Cortex of kidney (tissue), 1 donor: ENCODE measurements around the gene TEN1.

ENCODE experiments used
- DNase-seq: peaks from one replicate; lab custom pipeline; 2025; lab: John Stamatoyannopoulos, UW

The TEN1 gene

DNA sequence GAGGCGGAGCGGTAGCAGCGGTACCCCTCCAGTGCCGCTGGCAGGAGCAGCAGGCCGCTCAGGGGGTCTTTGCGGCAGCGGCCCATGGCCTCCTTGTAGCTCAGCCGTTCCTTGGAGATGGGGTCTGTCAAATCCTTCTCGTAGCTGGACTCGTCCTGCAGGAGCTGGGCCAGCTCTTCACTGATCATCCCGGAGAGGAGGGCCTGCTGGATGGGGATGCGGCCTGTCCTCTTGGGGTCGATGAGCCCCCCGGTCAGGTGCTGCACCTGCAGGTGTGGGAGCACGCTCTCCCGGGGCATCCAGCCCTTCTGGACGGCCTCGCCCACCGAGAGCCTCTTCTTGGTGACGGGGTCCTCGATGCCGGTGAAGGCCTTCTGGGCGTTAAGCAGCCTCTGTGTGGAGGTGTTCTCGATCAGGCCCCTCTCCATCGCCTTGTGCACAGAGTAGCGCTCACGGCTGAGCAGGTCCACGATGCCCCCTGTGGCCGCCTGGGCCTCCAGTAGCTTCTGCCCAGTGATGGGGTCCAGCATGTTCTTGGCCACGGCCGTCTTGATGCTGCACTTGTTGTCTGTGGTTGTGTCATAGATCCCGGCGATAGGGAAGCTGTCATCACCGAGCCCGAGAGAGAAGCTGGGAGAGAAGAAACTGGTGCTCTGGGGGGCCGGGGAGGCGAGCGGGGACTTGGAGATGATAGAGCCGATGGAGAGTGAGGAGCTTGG, 28.2 kb downstream of the TEN1 start:
- DNase-seq: no peak

GRCh38 chr17:76007850-76008165, 28.8 kb downstream of the TEN1 start:
- no peak for DNase-seq

DNA sequence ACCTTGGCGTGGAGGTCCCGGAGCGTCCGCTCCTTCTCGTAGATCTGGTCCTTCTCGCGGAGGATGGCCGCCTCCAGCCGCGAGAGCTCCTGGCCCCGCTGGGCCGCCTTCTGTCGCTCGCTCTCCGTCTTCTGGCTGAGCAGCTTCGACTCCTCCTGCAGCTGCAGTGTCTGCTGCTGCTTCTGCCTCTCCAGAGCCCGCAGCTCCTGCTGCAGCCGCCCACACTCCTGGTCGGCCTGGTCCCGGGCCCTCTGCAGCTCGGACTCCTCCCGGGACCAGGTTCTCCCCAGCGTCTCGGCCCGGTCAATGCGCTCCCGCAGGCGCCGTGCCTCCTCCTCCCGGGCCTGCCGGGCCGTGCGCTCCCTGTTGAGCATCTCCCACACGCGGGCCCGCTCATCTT, 29.2 kb downstream of the TEN1 start:
- no peak for DNase-seq

- no peak for DNase-seq
These were observed 29.8 kb downstream of the TEN1 start for GRCh38 chr17:76008630-76009425.

- DNase-seq: no peak
These were observed 30.4 kb downstream of the TEN1 start for GRCh38 chr17:76009447-76009846.

- DNase-seq: no peak
These were observed 31.1 kb downstream of the TEN1 start for GRCh38 chr17:76009969-76010661.

- no peak for DNase-seq
These were observed 32.9 kb downstream of the TEN1 start for GRCh38 chr17:76011951-76012350.

DNA sequence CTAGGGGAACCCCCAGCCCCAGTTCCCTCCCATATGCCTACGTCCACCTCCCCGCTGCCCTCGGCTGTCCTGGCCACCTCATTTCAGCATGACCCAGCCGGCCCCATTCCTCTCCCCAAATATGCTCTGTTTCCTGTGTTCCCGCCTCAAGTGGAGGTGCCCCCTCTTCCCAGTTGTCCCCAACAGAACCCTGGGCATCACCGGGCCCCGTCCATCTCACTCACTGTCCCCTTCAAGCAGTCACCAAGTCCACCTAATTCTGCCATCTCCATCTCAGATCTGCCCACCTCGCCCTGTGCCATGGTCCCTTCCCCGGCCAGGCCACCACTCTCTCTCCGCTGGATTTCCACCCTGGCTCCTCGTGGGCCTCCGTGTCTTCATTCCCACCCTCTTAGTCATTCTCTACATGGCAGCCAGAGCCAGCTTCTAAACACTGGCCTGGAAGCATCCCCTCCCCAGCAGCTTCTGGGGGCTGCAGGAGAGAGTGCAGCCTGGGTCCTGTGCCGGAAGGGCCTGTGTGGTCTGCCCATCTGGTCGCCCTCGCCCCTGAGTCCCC, 34.4 kb downstream of the TEN1 start:
- DNase-seq: no peak

- no peak for DNase-seq
These were observed 35.3 kb downstream of the TEN1 start for GRCh38 chr17:76014100-76014924.

- DNase-seq: no peak
These were observed 35.9 kb downstream of the TEN1 start for GRCh38 chr17:76014925-76015261.

GRCh38 chr17:76017481-76018339, 38.7 kb downstream of the TEN1 start:
- DNase-seq: no peak

- DNase-seq: no peak
These were observed 39.3 kb downstream of the TEN1 start for GRCh38 chr17:76018340-76018680.

- no peak for DNase-seq
These were observed 39.8 kb downstream of the TEN1 start for GRCh38 chr17:76018801-76019200.

DNA sequence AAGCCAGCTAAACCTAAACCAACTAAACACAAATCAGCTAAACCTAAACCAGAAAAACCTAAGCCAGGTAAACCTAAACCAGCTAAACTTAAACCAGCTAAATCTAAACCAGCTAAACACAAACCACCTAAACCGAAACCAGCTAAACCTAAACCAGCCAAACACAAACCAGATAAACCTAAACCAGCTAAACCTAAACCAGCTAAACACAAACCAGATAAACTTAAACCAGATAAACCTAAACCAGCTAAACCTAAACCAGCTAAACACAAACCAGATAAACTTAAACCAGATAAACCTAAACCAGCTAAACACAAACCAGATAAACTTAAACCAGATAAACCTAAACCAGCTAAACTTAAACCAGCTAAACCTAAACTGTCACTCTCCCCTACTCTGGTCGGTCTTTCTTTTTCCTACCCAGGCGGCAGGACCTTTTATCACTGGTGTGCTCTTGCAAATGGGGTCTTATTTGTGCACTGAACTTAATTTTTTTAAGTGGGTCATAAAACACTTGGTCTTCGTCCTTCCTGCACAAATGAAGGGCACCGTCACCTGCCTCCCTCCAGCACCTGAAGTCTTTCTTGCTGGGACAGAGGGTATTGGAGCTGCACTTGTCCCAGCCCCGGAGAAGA, 40.9 kb downstream of the TEN1 start:
- no peak for DNase-seq

DNA sequence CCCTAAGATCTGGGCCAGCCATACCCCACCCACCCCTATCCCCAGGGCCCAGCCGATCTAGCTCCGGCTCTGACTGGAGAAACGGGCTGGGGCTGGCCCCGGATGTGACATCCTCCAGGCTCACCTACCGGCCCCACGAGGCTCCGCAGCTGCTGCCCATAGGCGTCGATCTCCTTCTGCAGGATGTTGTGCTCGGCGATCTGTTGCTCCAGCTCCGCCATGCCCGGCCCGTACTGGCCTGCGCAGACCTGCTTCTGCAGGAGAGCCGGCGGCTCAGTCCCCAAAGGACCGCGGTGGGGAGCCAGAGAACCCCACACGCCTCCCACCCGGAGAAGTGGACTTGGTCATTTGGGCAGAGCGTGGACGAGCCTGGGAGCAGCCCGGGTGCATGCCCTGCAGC, 43.2 kb downstream of the TEN1 start:
- no peak for DNase-seq

DNA sequence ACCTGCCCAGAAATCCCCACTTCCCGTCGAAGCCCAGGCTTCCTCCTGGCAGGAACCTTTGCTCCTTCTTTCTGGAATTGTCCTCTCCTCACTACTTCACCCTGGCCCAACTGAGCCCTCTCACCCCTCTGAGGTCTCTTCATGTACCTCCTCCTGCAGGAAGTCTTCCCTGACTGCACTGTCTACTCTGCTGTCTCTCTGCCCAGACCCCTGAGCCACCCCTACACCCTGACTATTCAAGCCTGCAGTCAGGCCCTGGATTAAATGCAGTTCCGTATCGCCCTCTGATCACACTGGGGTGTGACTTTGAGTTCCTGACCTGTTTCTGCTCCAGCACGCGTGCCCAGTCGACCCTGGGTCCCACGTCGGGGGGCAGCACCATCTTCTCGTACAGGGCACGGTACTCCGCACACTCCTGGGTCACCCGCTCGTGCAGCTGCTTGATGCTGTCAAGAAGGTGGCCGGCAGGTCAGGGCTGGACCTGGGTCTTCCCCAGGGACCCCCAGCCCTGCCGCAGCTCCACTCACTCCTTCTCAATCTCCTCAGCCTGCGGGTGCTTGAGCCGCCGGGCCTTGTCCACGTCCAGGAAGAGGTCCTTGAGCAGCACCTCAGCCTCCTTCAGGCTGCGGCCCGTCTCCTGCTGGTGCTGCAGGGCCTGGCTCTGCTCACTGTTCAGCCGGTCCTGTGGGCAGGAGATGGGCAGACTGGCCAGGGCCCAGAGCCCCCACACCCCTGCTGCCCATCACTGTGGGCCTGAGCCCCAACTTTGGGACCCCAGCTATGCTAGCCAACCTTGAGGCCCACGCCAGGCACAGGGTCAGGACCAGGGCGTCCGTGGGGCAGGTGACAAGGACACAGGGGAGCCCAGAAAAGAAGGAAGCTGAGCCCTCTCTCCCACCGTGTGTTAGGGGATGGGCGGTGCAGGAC, 44.2 kb downstream of the TEN1 start:
- no peak for DNase-seq

DNA sequence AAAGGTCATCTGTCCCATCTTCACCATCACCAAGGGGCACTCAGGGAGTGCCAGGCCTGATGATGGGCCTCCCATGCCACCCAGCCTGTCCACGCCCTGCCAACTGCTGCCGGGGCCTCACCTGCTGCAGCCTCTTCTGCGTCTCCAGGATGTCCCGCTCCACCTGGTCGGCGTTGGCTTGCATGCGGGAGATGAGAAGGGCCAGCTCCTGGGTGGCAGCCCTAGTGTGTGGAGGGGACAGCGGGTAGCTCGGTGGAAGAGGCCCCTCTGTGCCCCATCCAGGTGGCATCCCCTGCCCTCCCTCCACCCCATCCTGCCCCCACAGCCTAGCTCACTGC, 44.8 kb downstream of the TEN1 start:
- no peak for DNase-seq

DNA sequence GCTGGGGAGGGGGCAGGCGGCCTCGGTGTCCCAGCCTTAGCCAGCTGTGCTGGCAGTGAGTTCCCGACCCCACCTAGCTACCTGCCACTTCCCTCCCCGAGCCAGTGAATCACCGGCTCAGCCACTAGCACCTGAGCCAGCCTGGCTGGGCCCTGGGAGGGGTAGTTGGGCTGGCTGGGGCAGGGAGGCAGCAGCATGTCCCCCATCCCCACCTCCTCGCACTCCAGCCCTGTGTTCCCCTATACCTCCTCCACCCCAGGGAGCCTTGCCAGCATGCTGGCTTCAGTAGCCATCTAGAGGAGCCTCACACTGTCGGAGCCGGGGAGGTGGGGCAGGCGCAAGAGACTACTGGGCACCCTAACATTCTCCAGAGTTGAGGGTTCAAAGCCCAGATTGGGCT, 45.3 kb downstream of the TEN1 start:
- DNase-seq: no peak

DNA sequence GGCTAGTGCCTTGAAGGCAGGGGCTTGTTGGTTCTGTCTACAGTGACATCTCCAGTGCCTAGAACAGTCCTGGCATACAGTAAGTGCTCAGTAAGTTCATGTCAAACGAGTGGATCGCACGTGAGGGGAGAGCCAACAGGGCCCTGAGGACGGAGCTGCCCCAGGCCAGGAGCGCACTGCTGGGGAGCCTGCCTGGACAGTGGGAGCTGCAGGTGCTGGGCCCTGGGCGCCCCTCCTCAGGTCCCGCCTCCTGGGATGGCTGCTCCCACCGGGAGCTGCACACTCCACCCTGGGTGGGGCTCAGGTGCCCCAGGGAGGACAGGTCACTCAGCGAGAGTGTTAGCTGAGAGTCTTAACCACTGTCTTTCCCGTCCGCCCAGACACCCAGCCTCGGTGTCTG, 46.3 kb downstream of the TEN1 start:
- no peak for DNase-seq

- no peak for DNase-seq
These were observed 47.7 kb downstream of the TEN1 start for GRCh38 chr17:76026714-76027158.
